Measurements from ENCODE around the gene HLA-DRA.

Gene HLA-DRA

GRCh38 chr6:32413427-32414047, 26.1 kb upstream of the HLA-DRA start:
- H3K4me3 ChIP-seq (ENCODE audit: control insufficient read depth in 1 of 7, extremely low read depth in 1 of 7, insufficient read depth in 4 of 7, low read depth in 2 of 7, low read length in 6 of 7) = no peak overlapping the region
- no peaks in the 10 kb centered on the region for H3K9me3 ChIP-seq (ENCODE audit: control extremely low read depth in 1 of 5, control insufficient read depth in 4 of 5, insufficient read depth in 2 of 5, low read depth in 1 of 5, low read length in 4 of 5)
- peaks cover 0 to 4% (median 3%) of the 10 kb centered on the region in 4 experiments for H3K4me1 ChIP-seq (ENCODE audit: control extremely low read depth in 1 of 4, control insufficient read depth in 4 of 4, insufficient read depth in 4 of 4, low read length in 3 of 4)
- no peak overlapping the region for H3K27ac ChIP-seq (ENCODE audit: insufficient read depth in 1 of 2, low read depth in 1 of 2, low read length in 2 of 2, poor library complexity in 1 of 2, severe bottlenecking in 2 of 2)
- no peaks in the 10 kb centered on the region for H3K36me3 ChIP-seq (ENCODE audit: control insufficient read depth in 4 of 4, insufficient read depth in 4 of 4, low read length in 3 of 4)
- CTCF ChIA-PET = interaction anchor here (0.7 to 6.2 kb wide), 35 partner anchors 8 to 455 kb away, joined by 3 to 54 read pairs (median 4); no protein-coding TSS in a partner anchor
- POLR2A ChIA-PET = interaction anchor here (0.7 kb wide), 1 partner anchor 36 kb away, joined by 4 read pairs; no protein-coding TSS in a partner anchor
- peak; percentile 84 to 90 (median 88) for DNase-seq
- WGBS (ENCODE audit: insufficient coverage) = 3% methylated on average over 7 of the region's 11 CpGs
- H3K27me3 ChIP-seq (replicated peaks in 2 of 5; ENCODE audit: control insufficient read depth in 4 of 5, insufficient read depth in 5 of 5, low read length in 4 of 5) = peaks cover 2 to 8% (median 5%) of the 10 kb centered on the region in 5 experiments

GRCh38 chr6:32415521-32416019, 24.1 kb upstream of the HLA-DRA start:
- H3K9me3 ChIP-seq (ENCODE audit: control extremely low read depth in 1 of 5, control insufficient read depth in 4 of 5, insufficient read depth in 2 of 5, low read depth in 1 of 5, low read length in 4 of 5) = no peaks in the 10 kb centered on the region
- peak overlapping the region in 2 of 7 experiments; percentile 25 to 61 for H3K4me3 ChIP-seq (ENCODE audit: control insufficient read depth in 1 of 7, extremely low read depth in 1 of 7, insufficient read depth in 4 of 7, low read depth in 2 of 7, low read length in 6 of 7)
- H3K36me3 ChIP-seq (ENCODE audit: control insufficient read depth in 4 of 4, insufficient read depth in 4 of 4, low read length in 3 of 4) = no peaks in the 10 kb centered on the region
- ChIA-PET CTCF (interaction anchor here (0.7 to 6.2 kb wide), 11 partner anchors 9 to 439 kb away, joined by 3 to 54 read pairs (median 4); partner anchors contain the start of gene PSMB9), POLR2A (no interaction called here)
- peaks cover 2 to 8% (median 5%) of the 10 kb centered on the region in 5 experiments for H3K27me3 ChIP-seq (replicated peaks in 2 of 5; ENCODE audit: control insufficient read depth in 4 of 5, insufficient read depth in 5 of 5, low read length in 4 of 5)
- H3K27ac ChIP-seq (ENCODE audit: insufficient read depth in 1 of 2, low read depth in 1 of 2, low read length in 2 of 2, poor library complexity in 1 of 2, severe bottlenecking in 2 of 2) = no peak overlapping the region
- peaks cover 0 to 9% (median 3%) of the 10 kb centered on the region in 4 experiments for H3K4me1 ChIP-seq (ENCODE audit: control extremely low read depth in 1 of 4, control insufficient read depth in 4 of 4, insufficient read depth in 4 of 4, low read length in 3 of 4)
- 7% methylated on average over 3 of the region's 13 CpGs for WGBS (ENCODE audit: insufficient coverage)
- peak; percentile 73 to 83 (median 76) for DNase-seq

DNA sequence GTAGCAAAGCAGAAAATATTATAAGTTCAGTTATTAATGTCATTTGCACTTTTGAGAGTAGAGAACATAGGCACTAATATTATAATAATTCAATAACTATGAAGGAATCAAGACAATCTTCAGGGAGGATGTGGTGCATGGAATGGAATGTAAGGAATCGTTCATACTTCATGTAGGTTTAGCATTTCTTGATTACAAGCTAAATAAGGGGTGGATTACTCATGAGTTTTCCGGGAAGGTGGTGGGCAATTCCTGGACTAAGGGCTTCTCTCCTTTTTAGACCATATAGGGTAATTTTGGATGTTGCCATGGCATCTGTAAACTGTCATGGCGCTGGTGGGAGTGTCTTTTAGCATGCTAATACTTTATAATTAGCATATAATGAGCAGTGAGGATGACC, 23.7 kb upstream of the HLA-DRA start:
- ChIA-PET POLR2A (no interaction called here), CTCF (interaction anchor here (0.7 to 1.7 kb wide), 6 partner anchors 11 to 439 kb away, joined by 3 to 4 read pairs (median 4); partner anchors contain the start of gene PSMB9)
- WGBS (ENCODE audit: insufficient coverage) = 88% methylated on average over 1 of the region's 3 CpGs
- Histone ChIP-seq H3K4me1 (ENCODE audit: control extremely low read depth in 1 of 4, control insufficient read depth in 4 of 4, insufficient read depth in 4 of 4, low read length in 3 of 4) (peaks cover 0 to 9% (median 3%) of the 10 kb centered on the region in 4 experiments), H3K4me3 (ENCODE audit: control insufficient read depth in 1 of 7, extremely low read depth in 1 of 7, insufficient read depth in 4 of 7, low read depth in 2 of 7, low read length in 6 of 7) (peak overlapping the region in 1 of 7 experiments; percentile 61), H3K27me3 (replicated peaks in 2 of 5; ENCODE audit: control insufficient read depth in 4 of 5, insufficient read depth in 5 of 5, low read length in 4 of 5) (peaks cover 2 to 8% (median 5%) of the 10 kb centered on the region in 5 experiments), H3K36me3 (ENCODE audit: control insufficient read depth in 4 of 4, insufficient read depth in 4 of 4, low read length in 3 of 4) (no peaks in the 10 kb centered on the region), H3K27ac (ENCODE audit: insufficient read depth in 1 of 2, low read depth in 1 of 2, low read length in 2 of 2, poor library complexity in 1 of 2, severe bottlenecking in 2 of 2) (no peak overlapping the region), H3K9me3 (ENCODE audit: control extremely low read depth in 1 of 5, control insufficient read depth in 4 of 5, insufficient read depth in 2 of 5, low read depth in 1 of 5, low read length in 4 of 5) (no peaks in the 10 kb centered on the region)
- DNase-seq = no peak

GRCh38 chr6:32424589-32425300, 14.9 kb upstream of the HLA-DRA start:
- ChIA-PET POLR2A (no interaction called here), CTCF (interaction anchor here (0.9 to 3.6 kb wide), 7 partner anchors 9 to 429 kb away, joined by 3 to 24 read pairs (median 4); partner anchors contain the start of genes PSMB9 and TAP1)
- H3K9me3 ChIP-seq (ENCODE audit: control extremely low read depth in 1 of 5, control insufficient read depth in 4 of 5, insufficient read depth in 2 of 5, low read depth in 1 of 5, low read length in 4 of 5) = no peaks in the 10 kb centered on the region
- DNase-seq = no peak
- 100% methylated on average over 2 of the region's 3 CpGs for WGBS (ENCODE audit: insufficient coverage)
- H3K27me3 ChIP-seq (replicated peaks in 2 of 5; ENCODE audit: control insufficient read depth in 4 of 5, insufficient read depth in 5 of 5, low read length in 4 of 5) = no peaks in the 10 kb centered on the region
- peaks cover 0 to 1% (median 0%) of the 10 kb centered on the region in 4 experiments for H3K4me1 ChIP-seq (ENCODE audit: control extremely low read depth in 1 of 4, control insufficient read depth in 4 of 4, insufficient read depth in 4 of 4, low read length in 3 of 4)
- H3K4me3 ChIP-seq (ENCODE audit: control insufficient read depth in 1 of 7, extremely low read depth in 1 of 7, insufficient read depth in 4 of 7, low read depth in 2 of 7, low read length in 6 of 7) = no peak overlapping the region
- no peaks in the 10 kb centered on the region for H3K36me3 ChIP-seq (ENCODE audit: control insufficient read depth in 4 of 4, insufficient read depth in 4 of 4, low read length in 3 of 4)
- no peak overlapping the region for H3K27ac ChIP-seq (ENCODE audit: insufficient read depth in 1 of 2, low read depth in 1 of 2, low read length in 2 of 2, poor library complexity in 1 of 2, severe bottlenecking in 2 of 2)

DNA sequence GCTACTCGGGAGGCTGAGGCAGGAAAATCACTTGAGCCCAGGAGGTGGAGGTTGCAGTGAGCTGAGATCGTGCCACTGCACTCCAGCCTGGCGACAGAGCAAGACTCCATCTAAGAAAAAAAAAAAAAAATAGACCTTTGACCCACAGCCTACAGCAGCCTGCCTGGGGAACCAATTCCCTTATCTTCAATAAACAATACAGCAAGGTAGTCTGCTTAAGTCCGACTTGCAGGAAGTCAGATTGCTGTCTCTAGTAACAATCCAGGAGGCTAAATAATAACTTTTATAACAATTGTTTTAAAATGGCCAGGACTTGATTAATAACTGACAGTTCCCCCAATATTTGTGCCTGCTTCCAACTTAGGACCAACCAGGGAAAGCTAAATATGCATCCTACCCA, 13.3 kb upstream of the HLA-DRA start:
- no peaks in the 10 kb centered on the region for H3K27me3 ChIP-seq (replicated peaks in 2 of 5; ENCODE audit: control insufficient read depth in 4 of 5, insufficient read depth in 5 of 5, low read length in 4 of 5)
- no peak overlapping the region for H3K4me3 ChIP-seq (ENCODE audit: control insufficient read depth in 1 of 7, extremely low read depth in 1 of 7, insufficient read depth in 4 of 7, low read depth in 2 of 7, low read length in 6 of 7)
- H3K36me3 ChIP-seq (ENCODE audit: control insufficient read depth in 4 of 4, insufficient read depth in 4 of 4, low read length in 3 of 4) = no peaks in the 10 kb centered on the region
- no peaks in the 10 kb centered on the region for H3K4me1 ChIP-seq (ENCODE audit: control extremely low read depth in 1 of 4, control insufficient read depth in 4 of 4, insufficient read depth in 4 of 4, low read length in 3 of 4)
- DNase-seq = no peak
- H3K9me3 ChIP-seq (ENCODE audit: control extremely low read depth in 1 of 5, control insufficient read depth in 4 of 5, insufficient read depth in 2 of 5, low read depth in 1 of 5, low read length in 4 of 5) = no peaks in the 10 kb centered on the region
- ChIA-PET CTCF (interaction anchor here (1.2 to 3.6 kb wide), 4 partner anchors 10 to 360 kb away, joined by 3 to 24 read pairs (median 8); no protein-coding TSS in a partner anchor), POLR2A (no interaction called here)
- no peak overlapping the region for H3K27ac ChIP-seq (ENCODE audit: insufficient read depth in 1 of 2, low read depth in 1 of 2, low read length in 2 of 2, poor library complexity in 1 of 2, severe bottlenecking in 2 of 2)
- WGBS (ENCODE audit: insufficient coverage) = 100% methylated on average over 1 of the region's 4 CpGs

DNA sequence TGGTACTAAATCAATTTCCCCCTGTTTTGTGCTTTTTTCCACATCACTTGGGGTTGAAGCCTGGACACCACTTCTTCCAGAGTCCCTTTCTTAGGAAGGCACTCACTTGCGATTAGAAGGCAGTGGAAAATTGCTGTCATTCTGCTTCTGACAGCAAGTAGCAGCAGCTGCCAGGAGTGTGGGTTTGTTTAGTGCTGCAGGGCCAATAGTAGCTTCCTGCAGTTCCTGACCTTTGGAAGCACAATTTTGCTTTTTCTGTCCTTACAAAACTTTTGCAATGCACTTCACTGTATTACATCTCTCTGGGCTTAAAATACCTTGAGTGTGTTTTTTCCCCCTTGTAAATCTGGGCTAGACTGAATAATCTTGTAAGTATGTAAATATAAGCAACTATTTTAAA, 12.5 kb upstream of the HLA-DRA start:
- no peaks in the 10 kb centered on the region for H3K9me3 ChIP-seq (ENCODE audit: control extremely low read depth in 1 of 5, control insufficient read depth in 4 of 5, insufficient read depth in 2 of 5, low read depth in 1 of 5, low read length in 4 of 5)
- ChIA-PET CTCF (interaction anchor here (1.5 kb wide), 1 partner anchor 11 kb away, joined by 4 read pairs; no protein-coding TSS in a partner anchor), POLR2A (no interaction called here)
- no peak overlapping the region for H3K27ac ChIP-seq (ENCODE audit: insufficient read depth in 1 of 2, low read depth in 1 of 2, low read length in 2 of 2, poor library complexity in 1 of 2, severe bottlenecking in 2 of 2)
- H3K36me3 ChIP-seq (ENCODE audit: control insufficient read depth in 4 of 4, insufficient read depth in 4 of 4, low read length in 3 of 4) = no peaks in the 10 kb centered on the region
- H3K27me3 ChIP-seq (replicated peaks in 2 of 5; ENCODE audit: control insufficient read depth in 4 of 5, insufficient read depth in 5 of 5, low read length in 4 of 5) = no peaks in the 10 kb centered on the region
- no peak for DNase-seq
- no peak overlapping the region for H3K4me3 ChIP-seq (ENCODE audit: control insufficient read depth in 1 of 7, extremely low read depth in 1 of 7, insufficient read depth in 4 of 7, low read depth in 2 of 7, low read length in 6 of 7)
- 80% methylated on average over 1 of the region's 1 CpG for WGBS (ENCODE audit: insufficient coverage)
- no peaks in the 10 kb centered on the region for H3K4me1 ChIP-seq (ENCODE audit: control extremely low read depth in 1 of 4, control insufficient read depth in 4 of 4, insufficient read depth in 4 of 4, low read length in 3 of 4)

Measured in common myeloid progenitor, CD34-positive (primary cell).